Kidney (tissue), 14 donors: ENCODE measurements around the gene FAM171A1. TPM values are rescaled to one million over a fixed set of nuclear protein-coding genes. Genes with fewer than 3 reads are reported as not detected.

ENCODE experiments used
- DNase-seq, 5 donors: peaks; one replicate each; pipeline ENCODE4 v3.0.0-alpha.2; 2013 to 2020
- FAIRE-seq: peaks from 2 replicates; lab custom pipeline; 2012; peaks lifted over from hg19 to GRCh38; lab: Jason Lieb, UNC
- H3K27ac ChIP-seq, 2 donors: one replicate each; pipeline ENCODE4 v1.7.0; 2013; ENCODE audit warnings: low read depth in 2 of 2, low read length in 2 of 2, inconsistent platforms in 1 of 2
- H3K27me3 ChIP-seq: one replicate; pipeline ENCODE4 v1.7.1; 2013; ENCODE audit warnings: low read length, inconsistent platforms; ENCODE audit not compliant: control insufficient read depth, insufficient read depth
- H3K36me3 ChIP-seq, 3 donors: one replicate each; pipeline versions ENCODE4 v1.7.0 to v1.7.1; 2013; ENCODE audit warnings: low read length in 3 of 3, control low read depth in 1 of 3, inconsistent platforms in 1 of 3; ENCODE audit not compliant: insufficient read depth in 3 of 3, control insufficient read depth in 2 of 3
- H3K4me1 ChIP-seq, 3 donors: one replicate each; pipeline versions ENCODE4 v1.7.0 to v1.7.1; 2013; ENCODE audit warnings: low read length in 3 of 3, inconsistent platforms in 1 of 3, low read depth in 1 of 3; ENCODE audit not compliant: control insufficient read depth in 2 of 3, insufficient read depth in 2 of 3
- H3K4me3 ChIP-seq, 3 donors: one replicate each; pipeline versions ENCODE4 v1.7.0 to v1.8.1; 2013; ENCODE audit warnings: low read length in 3 of 3, control low read depth in 1 of 3, inconsistent platforms in 1 of 3
- H3K9ac ChIP-seq, 3 donors: one replicate each; pipeline versions ENCODE4 v1.7.0 to v1.7.1; 2013; ENCODE audit warnings: low read length in 3 of 3, control low read depth in 1 of 3, inconsistent platforms in 1 of 3
- H3K9me3 ChIP-seq, 3 donors: one replicate each; pipeline versions ENCODE4 v1.7.0 to v1.7.1; 2013; ENCODE audit warnings: low read length in 3 of 3, control low read depth in 1 of 3, inconsistent platforms in 1 of 3; ENCODE audit not compliant: control insufficient read depth in 2 of 3, insufficient read depth in 1 of 3
- intact Hi-C: fragments of 100-400 bp; cut with DNase I; formaldehyde crosslinking; loops from one replicate; pipeline ENCODE4 v1.11.1; 2022
- polyA plus RNA-seq: library from polyadenylated mRNA; stranded (reverse); fragments of 350-450 nt; fragmentation: Illumina TruSeq; extraction: RNeasy Lipid Tissue Mini Kit (QIAGEN cat#74804); gene quantifications from one replicate; pipeline ENCODE4 v1.2.3, GENCODE V29; 2014; ENCODE audit warnings: low read depth, low replicate concordance; ENCODE audit not compliant: insufficient read depth
- total RNA-seq: library from RNA; stranded (reverse); fragmentation: NEBNext Ultra II Directional; extraction: Animal tissue kit (Norgen Biotek cat#: 25700); gene quantifications from one replicate; pipeline ENCODE4 v1.2.1, GENCODE V29; 2021
- TF ChIP-seq, protein P1 (sequence below): IDR thresholded peaks from 3 replicates; pipeline ENCODE4 v1.5.1; 2012; ENCODE audit warnings: mild to moderate bottlenecking, moderate library complexity, borderline replicate concordance; ENCODE audit not compliant: insufficient read depth; ENCODE audit errors: extremely low read depth
- donor health status: control.
- donor health status: control.
- donor health status: control.
- donor health status: control.
- donor health status: control.
- donor health status: DM: yes; HTN: yes; CAD: no.
- donor health status: Normal renal cell carcinoma (clear cell type).

The FAM171A1 gene
- total and polyA plus RNA-seq, 2 donors from 2014 or later = 30.4 to 53.0 TPM

DNA sequence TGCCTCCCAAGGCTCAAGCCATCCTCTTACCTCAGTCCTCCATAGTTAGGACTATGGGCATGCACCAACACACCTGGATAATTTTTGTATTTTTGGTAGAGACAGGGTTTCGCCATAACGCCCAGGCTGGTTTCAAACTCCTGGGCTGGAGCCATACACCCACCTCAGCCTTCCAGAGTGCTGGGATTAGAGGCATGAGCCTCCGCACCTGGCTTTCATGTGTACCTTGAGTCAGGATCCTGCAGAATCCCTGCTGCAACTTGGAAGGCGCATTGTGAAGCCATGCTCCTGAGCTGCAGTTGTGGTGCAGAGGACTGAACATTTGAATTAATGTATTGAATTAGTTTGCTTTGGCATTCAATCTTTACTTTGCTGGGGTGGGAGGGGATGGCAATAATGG lies 173.2 kb downstream of the FAM171A1 start:
- no peak for FAIRE-seq
- H3K27ac ChIP-seq = no peak overlapping the region
- intact Hi-C loops = no loop called here

DNA sequence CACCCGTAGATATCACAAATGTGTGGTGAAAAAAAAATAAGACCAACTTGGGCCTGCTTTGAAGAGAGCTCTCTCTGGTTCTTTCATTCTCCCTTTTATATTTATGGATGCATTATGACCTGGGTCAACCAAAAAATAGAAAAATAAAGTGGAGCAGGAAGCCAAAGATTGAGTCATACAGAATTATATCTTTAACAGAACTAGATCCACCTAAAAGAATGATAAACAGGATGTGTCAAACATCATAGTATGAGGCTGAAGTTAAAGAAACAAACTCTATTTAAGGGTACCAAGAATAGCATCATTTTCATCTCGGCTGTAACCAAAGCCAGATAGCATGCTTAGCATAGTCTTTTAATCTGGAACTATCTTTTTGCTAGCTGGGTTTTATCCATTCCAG lies 173.8 kb downstream of the FAM171A1 start:
- Histone ChIP-seq H3K4me1 (peaks cover 0 to 7% (median 0%) of the 10 kb centered on the region in 3 donors), H3K4me3 (no peak overlapping the region), H3K36me3 (no peaks in the 10 kb centered on the region), H3K9me3 (no peaks in the 10 kb centered on the region), H3K9ac (no peak overlapping the region), H3K27me3 (no peaks in the 10 kb centered on the region), H3K27ac (no peak overlapping the region)
- FAIRE-seq = no peak
- DNase-seq = no peak
- intact Hi-C loops = no loop called here
- TF ChIP-seq, protein P1, sequence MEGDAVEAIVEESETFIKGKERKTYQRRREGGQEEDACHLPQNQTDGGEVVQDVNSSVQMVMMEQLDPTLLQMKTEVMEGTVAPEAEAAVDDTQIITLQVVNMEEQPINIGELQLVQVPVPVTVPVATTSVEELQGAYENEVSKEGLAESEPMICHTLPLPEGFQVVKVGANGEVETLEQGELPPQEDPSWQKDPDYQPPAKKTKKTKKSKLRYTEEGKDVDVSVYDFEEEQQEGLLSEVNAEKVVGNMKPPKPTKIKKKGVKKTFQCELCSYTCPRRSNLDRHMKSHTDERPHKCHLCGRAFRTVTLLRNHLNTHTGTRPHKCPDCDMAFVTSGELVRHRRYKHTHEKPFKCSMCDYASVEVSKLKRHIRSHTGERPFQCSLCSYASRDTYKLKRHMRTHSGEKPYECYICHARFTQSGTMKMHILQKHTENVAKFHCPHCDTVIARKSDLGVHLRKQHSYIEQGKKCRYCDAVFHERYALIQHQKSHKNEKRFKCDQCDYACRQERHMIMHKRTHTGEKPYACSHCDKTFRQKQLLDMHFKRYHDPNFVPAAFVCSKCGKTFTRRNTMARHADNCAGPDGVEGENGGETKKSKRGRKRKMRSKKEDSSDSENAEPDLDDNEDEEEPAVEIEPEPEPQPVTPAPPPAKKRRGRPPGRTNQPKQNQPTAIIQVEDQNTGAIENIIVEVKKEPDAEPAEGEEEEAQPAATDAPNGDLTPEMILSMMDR = no peak

More for the DNA sequence above, 173.2 kb downstream of the FAM171A1 start:
- Histone ChIP-seq H3K36me3 (no peaks in the 10 kb centered on the region), H3K27me3 (no peaks in the 10 kb centered on the region), H3K9ac (no peak overlapping the region), H3K9me3 (no peaks in the 10 kb centered on the region), H3K4me3 (no peak overlapping the region), H3K4me1 (peaks cover 0 to 7% (median 0%) of the 10 kb centered on the region in 3 donors)
- no peak for DNase-seq
- TF ChIP-seq, protein P1 = no peak

DNA sequence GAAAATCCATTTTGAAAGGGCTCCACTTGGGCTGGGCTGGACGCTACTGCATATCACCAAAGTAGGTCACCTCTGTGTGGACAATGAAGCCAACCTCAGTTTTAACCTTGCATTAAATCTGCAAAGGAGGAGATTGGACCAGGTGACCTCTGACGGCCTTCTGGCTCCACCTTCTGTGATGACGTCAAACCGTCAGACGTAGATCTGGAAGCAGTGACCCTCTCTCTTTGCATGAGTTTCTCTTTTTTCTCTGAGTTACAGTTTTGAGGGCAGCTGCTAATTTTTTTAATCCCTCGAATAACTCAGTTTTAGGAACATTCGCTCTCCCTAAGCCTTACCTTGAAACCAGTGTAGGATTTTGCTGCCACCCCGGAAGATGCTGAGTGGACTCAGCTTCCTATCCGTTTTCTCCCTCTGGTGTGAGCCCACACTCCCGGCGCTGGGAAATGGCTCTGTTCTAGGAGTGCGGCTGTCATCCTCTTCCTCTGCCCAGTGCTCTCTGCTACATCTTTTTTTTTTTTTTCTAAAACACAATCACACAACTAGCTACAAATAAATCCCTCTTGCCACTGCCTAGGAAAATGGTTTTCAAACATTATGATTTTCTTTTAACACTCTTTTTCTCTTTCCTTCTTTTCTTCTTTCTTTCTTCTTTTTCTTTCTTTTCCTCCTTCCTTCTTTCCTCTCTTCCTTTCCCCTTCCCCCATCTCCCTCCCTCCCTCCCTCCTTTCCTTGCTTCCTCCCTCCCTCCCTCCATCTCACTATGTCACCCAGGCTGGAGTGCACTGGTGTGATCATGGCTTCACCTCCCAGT lies 174.9 kb downstream of the FAM171A1 start:
- DNase-seq (no peak), FAIRE-seq (no peak)
- no peaks in the 10 kb centered on the region for H3K36me3 ChIP-seq
- no peak overlapping the region for H3K9ac ChIP-seq
- intact Hi-C loops = no loop called here
- no peak overlapping the region for H3K4me3 ChIP-seq
- TF ChIP-seq, protein P1 = no peak
- H3K27ac ChIP-seq = no peak overlapping the region
- H3K4me1 ChIP-seq = peaks cover 0 to 7% (median 0%) of the 10 kb centered on the region in 3 donors
- H3K9me3 ChIP-seq = no peaks in the 10 kb centered on the region
- H3K27me3 ChIP-seq = no peaks in the 10 kb centered on the region
